ENCODE results near the gene ZNF772.
A peak's percentile ranks its signal among the peaks of the same experiment; 100 is the strongest.

The ZNF772 gene

DNA sequence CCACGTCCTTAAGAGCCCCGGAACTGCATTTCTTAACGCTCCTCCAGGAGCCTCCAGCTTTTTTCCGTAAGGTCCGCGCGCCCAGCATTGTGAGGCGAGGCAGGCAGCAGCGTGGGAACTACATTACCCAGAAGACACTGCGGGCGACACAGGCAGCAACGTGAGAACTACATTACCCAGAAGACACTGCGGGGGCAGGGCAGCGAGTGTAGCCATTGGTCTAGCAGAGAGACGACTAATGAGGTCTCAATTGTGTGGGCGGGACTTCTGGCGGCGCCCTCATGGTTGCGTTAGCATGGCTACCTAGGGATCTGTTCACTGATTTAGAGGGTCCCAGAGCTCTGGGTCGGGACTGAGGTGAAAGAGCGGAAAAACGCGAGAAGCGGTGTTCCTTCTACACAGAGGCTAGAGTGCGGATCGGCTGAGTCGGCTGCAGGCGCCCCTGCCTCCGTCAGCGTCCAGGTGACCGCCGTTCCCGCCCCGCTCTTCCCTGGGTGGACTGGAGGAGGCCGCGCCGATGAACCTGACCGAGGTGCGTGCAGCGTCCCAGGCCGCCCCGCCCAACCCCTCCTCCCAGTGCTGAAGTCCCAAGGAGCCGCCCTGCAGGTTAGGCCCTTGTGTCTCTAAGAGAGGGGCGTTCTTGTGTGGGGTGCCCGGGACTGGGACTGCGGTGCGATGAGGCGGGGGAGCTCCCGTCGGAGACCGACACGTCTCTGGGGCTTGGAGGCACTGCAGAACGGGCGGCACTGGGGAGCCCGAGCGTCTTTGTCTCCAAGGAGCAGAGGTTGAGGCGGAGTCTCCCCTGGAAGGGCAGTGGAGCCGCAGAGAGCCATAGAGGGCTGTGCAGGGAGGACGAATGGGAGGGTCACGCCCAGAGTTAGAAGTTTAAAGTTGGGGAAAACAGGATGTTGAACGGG is 42.0 kb downstream of the ZNF772 start, which contains the start of gene ZNF749:
ZNF749 (plus strand) TSS at position 264 of the 917 bp plus-strand sequence; CDS start at position 518, 254 bp downstream.
- DNase-seq (ENCODE audit: low spot score): peak; percentile 98

DNA sequence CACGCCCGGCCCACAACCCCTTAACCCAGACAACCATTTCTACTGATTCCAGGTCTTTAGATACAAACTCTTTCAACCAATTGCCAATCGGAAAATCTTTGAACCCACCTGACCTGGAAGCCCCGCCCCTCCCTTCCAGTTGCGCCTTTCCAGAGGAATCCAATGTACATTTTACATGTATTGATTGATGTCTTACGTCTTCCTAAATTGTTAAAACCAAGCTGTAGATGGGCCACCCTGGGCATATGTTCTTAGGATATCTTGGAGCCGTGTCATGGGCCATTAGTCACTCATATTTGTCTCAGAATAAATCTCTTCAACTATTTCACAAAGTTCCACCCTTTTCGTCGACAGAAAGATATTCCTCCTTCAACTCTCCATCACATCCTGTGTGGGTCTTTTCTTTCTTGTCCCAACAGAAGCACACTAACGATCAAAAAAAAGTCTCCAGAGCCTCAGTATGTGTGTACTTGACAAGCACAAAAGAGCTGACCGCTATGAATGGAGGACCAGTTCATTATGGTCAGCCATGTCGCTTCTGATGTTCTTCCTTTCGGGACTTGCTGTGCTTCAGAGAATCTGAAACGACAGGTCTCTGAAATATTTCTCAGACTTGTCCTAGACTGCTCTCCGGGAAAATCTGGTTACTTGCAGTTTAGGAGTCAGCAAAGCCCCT is 42.8 kb downstream of the ZNF772 start:
- DNase-seq (ENCODE audit: low spot score): no peak

DNA sequence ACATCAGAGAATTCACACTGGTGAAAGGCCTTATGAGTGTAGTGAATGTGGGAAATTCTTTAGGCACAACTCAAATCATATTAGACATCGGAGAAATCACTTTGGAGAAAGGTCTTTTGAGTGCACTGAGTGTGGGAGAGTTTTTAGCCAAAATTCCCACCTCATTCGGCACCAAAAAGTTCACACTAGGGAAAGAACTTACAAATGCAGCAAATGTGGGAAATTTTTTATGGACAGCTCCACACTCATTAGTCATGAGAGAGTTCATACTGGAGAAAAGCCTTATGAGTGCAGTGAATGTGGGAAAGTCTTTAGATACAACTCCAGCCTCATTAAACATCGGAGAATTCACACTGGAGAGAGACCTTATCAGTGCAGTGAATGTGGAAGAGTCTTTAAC is 56.3 kb downstream of the ZNF772 start:
- DNase-seq (ENCODE audit: low spot score): no peak

DNA sequence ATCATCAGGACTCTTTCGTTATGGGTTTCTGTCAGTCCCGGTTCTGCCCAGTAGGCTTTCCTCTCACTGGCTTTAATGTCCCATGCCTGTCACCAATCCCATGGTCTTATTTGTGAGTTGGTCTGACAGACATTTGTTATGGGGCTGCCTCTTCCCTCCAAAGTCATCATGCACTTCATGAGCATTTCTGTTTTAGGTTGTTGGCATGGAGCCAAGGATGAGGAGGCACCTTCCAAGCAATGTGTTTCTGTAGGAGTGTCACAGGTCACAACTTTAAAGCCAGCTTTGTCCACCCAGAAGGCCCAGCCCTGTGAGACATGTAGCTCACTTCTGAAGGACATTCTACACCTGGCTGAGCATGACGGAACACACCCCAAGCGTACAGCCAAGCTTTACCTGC is 57.9 kb downstream of the ZNF772 start:
- DNase-seq (ENCODE audit: low spot score): no peak
